ENCODE results near the gene OGFOD3. TPM values are rescaled to one million over a fixed set of nuclear protein-coding genes. Genes with fewer than 3 reads are reported as not detected.
"Not testable (repeated sequence)": the region's sequence is repeated elsewhere in the genome, so short reads cannot be mapped to it uniquely, and the experiment has no call there.

Gene OGFOD3
- total RNA-seq, 4 donors from 2014 or later, result 12.4 to 30.1 (median 24.0) TPM

DNA sequence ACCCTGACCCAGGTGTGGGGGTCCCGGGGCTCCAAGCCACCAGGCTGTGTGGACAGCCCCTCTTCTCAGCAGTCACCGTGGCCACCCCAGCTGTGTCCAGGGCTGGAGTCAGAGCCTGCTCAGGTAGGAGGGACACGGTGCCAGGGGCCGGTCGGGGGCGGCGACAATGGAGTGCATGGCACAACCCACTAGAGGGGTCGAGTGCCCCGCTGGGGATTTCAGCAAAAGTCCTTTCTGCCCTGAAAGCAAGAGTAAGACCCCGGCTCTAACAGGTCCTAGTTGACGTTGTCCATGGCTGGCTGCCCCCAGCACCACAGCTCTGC, 35.5 kb downstream of the OGFOD3 start:
- no peak for TF ChIP-seq CTCF (IDR thresholded peaks at IDR 0.05)
- no peak for TF ChIP-seq POLR2A (IDR thresholded peaks at IDR 0.05)
- Histone ChIP-seq H3K4me3 (no peak overlapping the region), H3K36me3 (no peaks in the 10 kb centered on the region), H3K27me3 (no peaks in the 10 kb centered on the region), H3K27ac (no peak overlapping the region), H3K9me3 (no peaks in the 10 kb centered on the region), H3K4me1 (peaks cover 0 to 13% (median 0%) of the 10 kb centered on the region in 4 donors)
- DNase-seq, result no peak

- H3K36me3 ChIP-seq, H3K27me3 ChIP-seq, H3K4me3 ChIP-seq, H3K27ac ChIP-seq, H3K9me3 ChIP-seq, DNase-seq: not testable (repeated sequence)
- H3K4me1 ChIP-seq, result peaks cover 0 to 13% (median 0%) of the 10 kb centered on the region in 4 donors
Observed at GRCh38 chr17:82382220-82382932, 36.0 kb downstream of the OGFOD3 start.

DNA sequence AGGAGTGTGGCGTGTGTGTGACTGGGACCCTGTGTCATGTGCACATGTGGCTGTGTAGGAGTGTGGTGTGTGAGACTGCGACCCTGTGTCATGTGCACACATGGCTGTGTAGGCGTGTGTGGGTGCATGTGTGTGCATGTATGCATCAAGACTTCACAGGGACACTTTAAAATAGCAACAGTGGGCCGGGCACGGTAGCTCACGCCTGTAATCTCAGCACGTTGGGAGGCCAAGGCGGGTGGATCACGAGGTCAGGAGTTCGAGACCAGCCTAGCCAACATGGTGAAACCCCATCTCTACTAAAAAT, 36.7 kb downstream of the OGFOD3 start:
- H3K9me3 ChIP-seq, H3K27me3 ChIP-seq, H3K36me3 ChIP-seq, H3K4me3 ChIP-seq, H3K4me1 ChIP-seq, DNase-seq, H3K27ac ChIP-seq: not testable (repeated sequence)

DNA sequence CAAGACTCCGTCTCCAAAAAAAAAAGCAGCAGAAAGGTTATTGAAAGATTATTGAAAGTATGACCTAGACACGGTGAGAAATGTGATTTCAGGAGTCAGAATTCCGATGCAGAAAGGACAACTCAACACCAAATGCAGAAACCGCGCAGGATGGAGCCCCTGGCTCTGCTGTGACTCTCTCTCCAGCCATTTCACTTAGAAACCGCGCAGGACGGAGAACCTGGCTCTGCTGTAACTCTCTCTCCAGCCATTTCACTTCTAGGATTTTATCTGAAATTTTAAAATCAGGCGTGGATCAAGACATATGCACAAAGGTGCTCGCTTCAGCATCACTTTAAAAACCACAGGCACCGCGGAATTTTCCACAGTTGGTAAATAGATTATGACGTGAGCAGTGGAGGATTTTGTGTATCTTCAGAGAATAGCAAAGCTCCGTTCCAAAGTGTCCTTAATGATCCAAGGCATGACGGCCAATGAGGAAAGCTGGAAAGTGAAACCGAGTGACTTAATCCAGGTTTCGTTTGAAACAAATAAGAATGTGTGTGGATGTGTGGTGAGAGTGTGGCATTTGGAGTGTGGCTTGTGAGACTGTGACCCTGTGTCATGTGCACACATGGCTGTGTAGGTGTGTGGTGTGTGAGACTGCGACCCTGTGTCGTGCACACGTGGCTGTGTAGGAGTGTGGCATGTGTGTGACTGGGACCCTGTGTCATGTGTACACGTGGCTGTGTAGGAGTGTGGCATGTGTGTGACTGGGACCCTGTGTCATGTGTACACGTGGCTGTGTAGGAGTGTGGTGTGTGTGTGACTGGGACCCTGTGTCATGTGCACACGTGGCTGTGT, 37.3 kb downstream of the OGFOD3 start:
- no peaks in the 10 kb centered on the region for H3K27me3 ChIP-seq
- TF ChIP-seq CTCF (IDR thresholded peaks at IDR 0.05) (no peak), POLR2A (IDR thresholded peaks at IDR 0.05) (no peak)
- no peak for DNase-seq

DNA sequence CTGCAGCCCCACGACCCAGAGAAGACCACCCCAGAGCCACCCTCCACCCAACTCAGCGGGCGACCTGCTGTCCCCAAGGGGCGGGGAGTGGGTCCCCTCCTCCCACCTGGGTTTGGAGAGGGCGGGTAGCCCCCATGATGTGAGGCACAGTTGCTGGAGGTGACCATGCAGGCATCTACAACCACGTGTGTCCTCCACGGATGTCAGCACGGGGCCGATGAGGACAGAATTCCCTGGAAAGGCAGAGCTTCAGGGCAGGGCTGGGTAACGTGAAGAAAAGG, 39.7 kb downstream of the OGFOD3 start:
- Histone ChIP-seq H3K27me3 (peaks cover 0 to 16% of the 10 kb centered on the region in 2 donors), H3K4me3 (no peak overlapping the region), H3K27ac (no peak overlapping the region), H3K9me3 (no peaks in the 10 kb centered on the region), H3K4me1 (no peaks in the 10 kb centered on the region), H3K36me3 (no peaks in the 10 kb centered on the region)
- TF ChIP-seq CTCF (IDR thresholded peaks at IDR 0.05) (no peak), POLR2A (IDR thresholded peaks at IDR 0.05) (no peak)
- DNase-seq, result no peak

More for the DNA sequence above, 37.3 kb downstream of the OGFOD3 start:
- no peaks in the 10 kb centered on the region for H3K9me3 ChIP-seq
- H3K4me3 ChIP-seq, result peak overlapping the region in 1 of 4 donors; percentile 13
- H3K36me3 ChIP-seq, result no peaks in the 10 kb centered on the region
- H3K4me1 ChIP-seq, result peaks cover 0 to 7% (median 0%) of the 10 kb centered on the region in 4 donors
- H3K27ac ChIP-seq, result no peak overlapping the region

DNA sequence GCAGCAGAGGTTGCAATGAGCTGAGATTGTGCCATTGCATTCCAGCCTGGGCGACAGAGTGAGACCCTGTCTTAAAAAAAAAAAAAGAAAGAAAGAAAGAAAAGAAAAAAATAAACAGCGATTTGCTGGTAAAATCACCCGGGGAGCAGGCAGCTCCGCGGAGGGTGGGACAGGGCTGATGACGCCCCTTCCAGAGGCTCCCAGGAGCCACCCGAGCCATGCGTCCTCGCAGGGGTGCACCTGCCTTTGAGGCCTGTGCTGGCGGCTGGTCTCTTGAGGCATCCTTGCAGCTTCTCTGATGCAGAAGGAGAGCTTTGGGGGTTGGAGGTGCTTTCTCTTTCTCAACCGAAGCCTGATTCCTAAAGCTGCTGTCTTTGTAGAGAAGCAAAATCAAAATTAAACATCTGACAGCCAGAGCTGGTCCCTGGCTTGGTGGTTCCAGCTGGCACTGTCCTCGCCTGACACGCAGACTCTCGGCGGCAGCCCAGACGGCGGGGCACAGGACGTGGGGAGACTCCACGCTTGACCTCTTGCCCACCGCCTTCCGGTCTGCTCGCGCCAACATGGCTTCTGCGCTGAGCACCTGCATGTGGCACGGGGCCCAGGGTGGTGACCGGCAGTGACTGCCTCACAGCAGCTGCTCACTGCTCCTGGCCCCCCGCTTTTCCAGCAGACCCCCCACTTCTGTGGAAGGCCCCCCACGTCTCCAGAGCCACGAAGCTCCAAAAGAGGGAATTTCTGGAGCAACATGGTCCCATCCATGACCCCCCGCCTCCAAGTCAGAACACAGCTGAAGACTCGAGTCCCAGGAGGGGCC, 40.3 kb downstream of the OGFOD3 start:
- no peaks in the 10 kb centered on the region for H3K36me3 ChIP-seq
- H3K27me3 ChIP-seq, result peaks cover 0 to 16% of the 10 kb centered on the region in 2 donors

DNA sequence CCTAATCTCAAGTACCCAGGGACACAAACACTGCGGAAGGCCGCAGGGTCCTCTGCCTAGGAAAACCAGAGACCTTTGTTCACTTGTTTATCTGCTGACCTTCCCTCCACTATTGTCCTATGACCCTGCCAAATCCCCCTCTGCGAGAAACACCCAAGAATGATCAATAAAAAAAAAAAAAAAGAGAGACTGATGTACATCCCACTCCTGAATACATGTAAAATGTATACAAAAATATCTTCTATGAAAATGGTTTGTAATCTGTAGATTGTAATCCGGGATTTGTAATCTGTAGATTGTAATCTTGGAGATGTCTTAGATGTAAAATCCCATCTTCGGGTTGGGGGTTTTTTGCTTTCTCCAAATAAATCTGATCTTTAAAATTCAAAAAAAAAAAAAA, 41.1 kb downstream of the OGFOD3 start:
- H3K27me3 ChIP-seq, result peaks cover 0 to 18% of the 10 kb centered on the region in 2 donors

More for the DNA sequence above, 40.3 kb downstream of the OGFOD3 start:
- Histone ChIP-seq H3K27ac (no peak overlapping the region), H3K9me3 (no peaks in the 10 kb centered on the region), H3K4me3 (no peak overlapping the region), H3K4me1 (no peaks in the 10 kb centered on the region)
- no peak for DNase-seq
- TF ChIP-seq POLR2A (IDR thresholded peaks at IDR 0.05), result no peak
- no peak for TF ChIP-seq CTCF (IDR thresholded peaks at IDR 0.05)

More for the DNA sequence above, 41.1 kb downstream of the OGFOD3 start:
- not testable (repeated sequence) for DNase-seq, H3K9me3 ChIP-seq, H3K4me3 ChIP-seq, H3K4me1 ChIP-seq, H3K36me3 ChIP-seq, H3K27ac ChIP-seq

Data from Peyer's patch (tissue), 4 donors.